GM08714 (cell line): ENCODE results near the gene PAX8.

Experiments used
- H3K4me3 ChIP-seq: fragments of 200-500 bp; sonication (Bioruptor generic); 2 replicates; pipeline ENCODE4 v1.5.1; 2014; ENCODE audit warnings: mild to moderate bottlenecking, low read length, inconsistent platforms
- ZNF274 ChIP-seq: IDR thresholded peaks from 2 replicates; pipeline ENCODE4 v1.6.1; 2012; ENCODE audit warnings: mild to moderate bottlenecking, low read depth, low read length

Gene PAX8

GRCh38 chr2:113228991-113229716 lies 49.6 kb downstream of the PAX8 start:
- no peak overlapping the region for H3K4me3 ChIP-seq
- no peak for TF ChIP-seq ZNF274

GRCh38 chr2:113228351-113228750 lies 50.4 kb downstream of the PAX8 start:
- no peak overlapping the region for H3K4me3 ChIP-seq
- no peak for TF ChIP-seq ZNF274

- H3K4me3 ChIP-seq = no peak overlapping the region
- TF ChIP-seq ZNF274 = no peak
These were observed 51.0 kb downstream of the PAX8 start for GRCh38 chr2:113227698-113228097.

- H3K4me3 ChIP-seq = no peak overlapping the region
- TF ChIP-seq ZNF274 = no peak
These were observed 51.4 kb downstream of the PAX8 start for GRCh38 chr2:113227290-113227689.

- no peak for TF ChIP-seq ZNF274
- no peak overlapping the region for H3K4me3 ChIP-seq
These were observed 52.3 kb downstream of the PAX8 start for GRCh38 chr2:113226462-113226861.

- no peak for TF ChIP-seq ZNF274
- H3K4me3 ChIP-seq = no peak overlapping the region
These were observed 53.2 kb downstream of the PAX8 start for GRCh38 chr2:113225263-113226259.

- TF ChIP-seq ZNF274 = no peak
- no peak overlapping the region for H3K4me3 ChIP-seq
These were observed 54.0 kb downstream of the PAX8 start for GRCh38 chr2:113224647-113225236.

- H3K4me3 ChIP-seq = no peak overlapping the region
- TF ChIP-seq ZNF274 = no peak
These were observed 54.9 kb downstream of the PAX8 start for GRCh38 chr2:113223813-113224212.

- H3K4me3 ChIP-seq = no peak overlapping the region
- TF ChIP-seq ZNF274 = no peak
These were observed 56.9 kb downstream of the PAX8 start for GRCh38 chr2:113221846-113222245.

GRCh38 chr2:113220970-113221708 lies 57.6 kb downstream of the PAX8 start:
- no peak for TF ChIP-seq ZNF274
- no peak overlapping the region for H3K4me3 ChIP-seq

GRCh38 chr2:113219889-113220641 lies 58.7 kb downstream of the PAX8 start:
- no peak for TF ChIP-seq ZNF274
- H3K4me3 ChIP-seq = no peak overlapping the region

GRCh38 chr2:113219525-113219888 lies 59.2 kb downstream of the PAX8 start:
- no peak overlapping the region for H3K4me3 ChIP-seq
- TF ChIP-seq ZNF274 = no peak

- no peak for TF ChIP-seq ZNF274
- H3K4me3 ChIP-seq = no peak overlapping the region
These were observed 59.7 kb downstream of the PAX8 start for GRCh38 chr2:113219092-113219441.
